K562 (cell line): ENCODE data around the gene RXRA. TPM values are rescaled to one million over a fixed set of nuclear protein-coding genes. Genes with fewer than 3 reads are reported as not detected.

Experiments used
- ATAC-seq: fragments of 200-7000 bp; cut with Tn5 transposase; 3 replicates; pipeline ENCODE4 v1.9.1; 2020; ENCODE audit warnings: moderate library complexity
- BruUV-seq: library from RNA; stranded (reverse); fragments of 400-500 nt; replicated peaks from 2 replicates; lab custom pipeline; 2021; lab: Mats Ljungman, UMichigan
- CTCF ChIA-PET: fragments of 300-600 bp; formaldehyde crosslinking; extraction: SDS; loops from one replicate; lab custom pipeline; 2021; ENCODE audit warnings: low intra/inter-chr PET ratio; lab: Yijun Ruan, JAX
- POLR2A ChIA-PET: fragments of 300-600, 350-650 bp; sonication (Branson Sonifier 250); formaldehyde crosslinking; extraction: SDS; loops from one replicate; lab custom pipeline; 2021; ENCODE audit warnings: antibody characterized with exemption, inconsistent platforms; lab: Yijun Ruan, JAX
- DNase-seq, 4 experiments: peaks; one replicate each; pipeline versions ENCODE4 v3.0.0 to v3.0.0-alpha.2; 2011 to 2018; ENCODE audit warnings: low spot score in 3 of 4, mixed read lengths in 3 of 4; ENCODE audit errors: extremely low read depth in 1 of 4
- FAIRE-seq: peaks from 2 replicates; lab custom pipeline; 2011; peaks lifted over from hg19 to GRCh38; lab: Jason Lieb, UNC
- H2AFZ ChIP-seq: 2 replicates; pipeline ENCODE4 v1.6.0; 2011; ENCODE audit warnings: low read depth, low read length, control low read depth, inconsistent platforms
- H3K27ac ChIP-seq: fragments of 200-600 bp; 3 replicates; pipeline ENCODE4 v1.8.0; 2011; ENCODE audit warnings: low read depth, mild to moderate bottlenecking, control low read depth, inconsistent platforms, low read length, moderate library complexity, mixed read lengths; ENCODE audit errors: extremely low read depth
- H3K27me3 ChIP-seq, 2 experiments: fragments of 300-600 bp in 1 of 2; 2 replicates in 1 of 2; 3 replicates in 1 of 2; pipeline versions ENCODE4 v1.6.0 to v1.8.0; 2011; ENCODE audit warnings: inconsistent platforms in 2 of 2, low read length in 2 of 2, mild to moderate bottlenecking in 1 of 2, mixed read lengths in 1 of 2, moderate library complexity in 1 of 2; ENCODE audit not compliant: control insufficient read depth in 2 of 2, insufficient read depth in 2 of 2
- H3K36me3 ChIP-seq: fragments of 300-600 bp; 3 replicates; pipeline ENCODE4 v1.8.0; 2011; ENCODE audit warnings: mild to moderate bottlenecking, low read length, inconsistent platforms; ENCODE audit not compliant: control insufficient read depth, insufficient read depth
- H3K4me1 ChIP-seq, 2 experiments: fragments of 200-600 bp in 1 of 2; replicated peaks in 1 of 2; 2 replicates in 1 of 2; 3 replicates in 1 of 2; pipeline versions ENCODE4 v1.5.1 to v1.8.0; 2011; ENCODE audit warnings: inconsistent platforms in 2 of 2, low read length in 2 of 2, mild to moderate bottlenecking in 1 of 2, mixed read lengths in 1 of 2, moderate library complexity in 1 of 2; ENCODE audit not compliant: control insufficient read depth in 2 of 2, insufficient read depth in 2 of 2
- H3K4me2 ChIP-seq: 2 replicates; pipeline ENCODE4 v1.6.1; 2011; ENCODE audit warnings: low read length, control low read depth, inconsistent platforms, mixed read lengths; ENCODE audit not compliant: insufficient read depth
- H3K4me3 ChIP-seq: fragments of 200-600 bp; sonication (generic), shearing (Covaris generic); 2 replicates; pipeline ENCODE4 v1.5.1; 2016; ENCODE audit warnings: control low read depth, inconsistent platforms
- H3K79me2 ChIP-seq: fragments of 200-600 bp; 3 replicates; pipeline ENCODE4 v1.8.0; 2011; ENCODE audit warnings: low read length, inconsistent platforms; ENCODE audit not compliant: control insufficient read depth, insufficient read depth
- H3K9ac ChIP-seq, 2 experiments: 2 replicates each; pipeline versions ENCODE4 v1.6.0 to v1.6.1; 2011; ENCODE audit warnings: low read depth in 2 of 2, low read length in 2 of 2, control low read depth in 1 of 2, inconsistent platforms in 1 of 2, mild to moderate bottlenecking in 1 of 2, mixed read lengths in 1 of 2; ENCODE audit not compliant: insufficient read depth in 1 of 2
- H3K9me1 ChIP-seq: one replicate; pipeline ENCODE4 v1.6.0; 2011; ENCODE audit warnings: inconsistent platforms, mild to moderate bottlenecking, low read length, moderate library complexity; ENCODE audit not compliant: control insufficient read depth, insufficient read depth
- H3K9me3 ChIP-seq: replicated peaks from 2 replicates; pipeline ENCODE4 v1.5.1; 2011; ENCODE audit warnings: low read depth, low read length, inconsistent platforms; ENCODE audit not compliant: control insufficient read depth, insufficient read depth
- H4K20me1 ChIP-seq: replicated peaks from 2 replicates; pipeline ENCODE4 v1.6.1; 2011; ENCODE audit warnings: low read length, inconsistent platforms, mixed read lengths; ENCODE audit not compliant: control insufficient read depth, insufficient read depth
- AFF1 ChIP-seq, 2 experiments: fragments of 450-650 bp; IDR thresholded peaks; 2 replicates each; pipeline ENCODE4 v1.6.1; 2018; ENCODE audit warnings: mild to moderate bottlenecking in 2 of 2, low read depth in 1 of 2; ENCODE audit not compliant: partially characterized antibody in 2 of 2
- CBX1 ChIP-seq: sonication (generic); IDR thresholded peaks from 2 replicates; pipeline ENCODE4 v1.6.1; 2016; ENCODE audit warnings: antibody characterized with exemption, low read depth, mild to moderate bottlenecking
- CTCF ChIP-seq, 3 experiments: IDR thresholded peaks in 2 of 3; conservative IDR thresholded peaks in 1 of 3; 2 replicates each; pipeline ENCODE4 v1.5.1; 2011 to 2012; ENCODE audit warnings: low read length in 3 of 3, mild to moderate bottlenecking in 3 of 3, control low read depth in 2 of 3, improper control_type of control experiment in 1 of 3, inconsistent platforms in 1 of 3, low read depth in 1 of 3, mixed read lengths in 1 of 3, moderate library complexity in 1 of 3; ENCODE audit not compliant: insufficient read depth in 2 of 3
- EP400 ChIP-seq: fragments of 450-650 bp; IDR thresholded peaks from 2 replicates; pipeline ENCODE4 v1.6.1; 2017; ENCODE audit warnings: antibody characterized with exemption, mild to moderate bottlenecking, moderate library complexity
- HMG20B ChIP-seq: fragments of 250-450 bp; sonication (Bioruptor Pico); IDR thresholded peaks from 2 replicates; pipeline ENCODE4 v1.5.0; 2021; ENCODE audit warnings: mild to moderate bottlenecking
- HOXB6 ChIP-seq: fragments of 250-450 bp; sonication (Bioruptor Pico); IDR thresholded peaks from 2 replicates; pipeline ENCODE4 v1.5.1; 2022; ENCODE audit warnings: mild to moderate bottlenecking, borderline replicate concordance
- IRF9 ChIP-seq: fragments of 450-650 bp; IDR thresholded peaks from 2 replicates; pipeline ENCODE4 v1.6.1; 2016; ENCODE audit warnings: missing biosample characterization, missing genetic modification characterization
- MBD2 ChIP-seq: sonication (generic); IDR thresholded peaks from 2 replicates; pipeline ENCODE4 v1.6.1; 2016; ENCODE audit warnings: low read depth, borderline replicate concordance
- MYNN ChIP-seq, 2 experiments: sonication (generic); formaldehyde crosslinking in 1 of 2; IDR thresholded peaks; 2 replicates each; pipeline versions ENCODE4 v1.5.0 to v1.6.1; 2016 to 2020; ENCODE audit warnings: antibody characterized with exemption in 1 of 2, missing genetic modification reagents in 1 of 2
- SAP30 ChIP-seq: fragments of 200-600 bp; sonication (generic); IDR thresholded peaks from 2 replicates; pipeline ENCODE4 v1.6.1; 2012; ENCODE audit warnings: borderline replicate concordance, low read depth, mild to moderate bottlenecking, moderate library complexity, low read length, control low read depth, inconsistent platforms; ENCODE audit not compliant: insufficient read depth, poor library complexity, severe bottlenecking
- SUPT5H ChIP-seq: fragments of 450-650 bp; IDR thresholded peaks from 2 replicates; pipeline ENCODE4 v1.6.1; 2016
- TRIM28 ChIP-seq: fragments of 450-650 bp; IDR thresholded peaks from 2 replicates; pipeline ENCODE4 v1.6.1; 2017
- XRCC5 ChIP-seq: fragments of 200-400 bp; formaldehyde crosslinking; IDR thresholded peaks from 2 replicates; pipeline ENCODE4 v1.6.1; 2017; ENCODE audit warnings: low read depth, mild to moderate bottlenecking, low read length
- ZNF12 ChIP-seq: sonication (generic); formaldehyde crosslinking; IDR thresholded peaks from 2 replicates; pipeline ENCODE4 v1.4.0; 2020; ENCODE audit warnings: mild to moderate bottlenecking, missing genetic modification reagents
- ZNF507 ChIP-seq: conservative IDR thresholded peaks from 2 replicates; pipeline ENCODE4 v1.6.1; 2017; ENCODE audit warnings: missing genetic modification characterization, missing compliant biosample characterization
- ZNF76 ChIP-seq: fragments of 250-450 bp; sonication (Bioruptor Pico); IDR thresholded peaks from 2 replicates; pipeline ENCODE4 v1.4.0; 2020; ENCODE audit warnings: mild to moderate bottlenecking, moderate library complexity, borderline replicate concordance
- ZNF766 ChIP-seq: fragments of 200-800 bp; sonication (Bioruptor generic); conservative IDR thresholded peaks from 2 replicates; pipeline ENCODE4 v1.6.1; 2016; ENCODE audit warnings: missing genetic modification characterization, missing compliant biosample characterization
- WGBS: fragments of 100-300 bp; shearing (Covaris generic); methylation state at CpG from one replicate; pipeline ENCODE4 v1.1.6; 2016; ENCODE audit warnings: low coverage, mixed read lengths; ENCODE audit not compliant: insufficient coverage; ENCODE audit errors: missing lambda C conversion rate; 5-methylcytosine and 5-hydroxymethylcytosine counted together
- in situ Hi-C: fragments of 300-500 bp; cut with MboI; formaldehyde crosslinking; loops from 4 replicates; pipeline ENCODE4 v1.15.0; 2018; ENCODE audit warnings: inconsistent platforms, mixed read lengths
- intact Hi-C: fragments of 100-400 bp; cut with micrococcal nuclease; formaldehyde crosslinking; loops from 2 replicates; pipeline ENCODE4 v1.14.2; 2022
- polyA plus RNA-seq, 8 experiments: library from polyadenylated mRNA; depleted of rRNA in 4 of 8; stranded (reverse) in 5 of 8; unstranded in 3 of 8; fragments of >200 nt; fragmentation: Nextera tagmentation in 2 of 8; fragmentation: Illumina TruSeq in 1 of 8; extraction: Ambion mirVana in 2 of 8; extraction: Trizol in 1 of 8; gene quantifications; 2 replicates each; pipeline versions ENCODE4 v1.2.1 to v1.2.3, GENCODE V29; 2011 to 2014; ENCODE audit warnings: inconsistent platforms in 1 of 8, missing spikeins in 1 of 8
- total RNA-seq, 7 experiments: library from RNA; depleted of rRNA in 6 of 7; stranded (reverse); fragments of >200 nt in 6 of 7; fragmentation: Illumina TruSeq in 2 of 7; extraction: Trizol in 2 of 7; gene quantifications; 2 replicates each; pipeline versions ENCODE4 v1.2.1 to v1.2.3, GENCODE V29; 2011 to 2021; ENCODE audit warnings: low replicate concordance in 1 of 7

Gene RXRA
- total and polyA plus RNA-seq, 9 of the 15 experiments (the other 6 are each of a cell fraction or from before 2014, with no cell fraction given): 0.35 to 23.6 (median 4.6) TPM

GRCh38 chr9:134486143-134486591 lies 159.9 kb downstream of the RXRA start:
- ChIA-PET CTCF (no interaction called here), POLR2A (no interaction called here)
- BruUV-seq: no TSS peak
- DNase-seq (no peak), ATAC-seq (no peak), FAIRE-seq (no peak)
- WGBS: 2% methylated on average over 16 of the region's 16 CpGs
- Histone ChIP-seq H3K79me2 (no peaks in the 10 kb centered on the region), H3K4me3 (no peak overlapping the region), H3K27ac (no peak overlapping the region), H3K4me1 (no peaks in the 10 kb centered on the region), H3K4me2 (no peak overlapping the region), H2AFZ (no peak overlapping the region), H3K27me3 (peaks cover 35 to 90% of the 10 kb centered on the region in 2 experiments), H4K20me1 (no peaks in the 10 kb centered on the region; the same call in none of the 2 replicates), H3K9me3 (no peaks in the 10 kb centered on the region), H3K9me1 (no peaks in the 10 kb centered on the region), H3K36me3 (no peaks in the 10 kb centered on the region), H3K9ac (no peak overlapping the region)
- in situ Hi-C loops (no loop called here), intact Hi-C loops (no loop called here)
- TF ChIP-seq ZNF12 (CRISPR knock-in tag): no peak
- TF ChIP-seq MYNN (IDR thresholded peaks at IDR 0.05): no peak
- no peak for TF ChIP-seq MYNN (CRISPR knock-in tag; IDR thresholded peaks at IDR 0.05)
- no peak for TF ChIP-seq IRF9 (tag)
- no peak for TF ChIP-seq ZNF507 (tag)
- no peak for TF ChIP-seq MBD2
- no peak for TF ChIP-seq TRIM28
- TF ChIP-seq CBX1: no peak
- no peak for TF ChIP-seq EP400
- TF ChIP-seq CTCF (IDR thresholded peaks at IDR 0.05 in 2 of 3, conservative IDR thresholded peaks at IDR 0.05 in 1 of 3; ENCODE audit: insufficient read depth in 2 of 3, low read depth in 1 of 3, low read length in 3 of 3): no peak
- no peak for TF ChIP-seq SUPT5H
- no peak for TF ChIP-seq AFF1 (IDR thresholded peaks at IDR 0.05; ENCODE audit: low read depth in 1 of 2, partially characterized antibody in 2 of 2)
- no peak for TF ChIP-seq HOXB6
- TF ChIP-seq XRCC5: no peak
- no peak for TF ChIP-seq HMG20B
- no peak for TF ChIP-seq SAP30
- no peak for TF ChIP-seq ZNF766
- no peak for TF ChIP-seq ZNF76 (CRISPR knock-in tag)
